Measurements from ENCODE around the gene DDX1.

Gene DDX1

GRCh38 chr2:15649561-15650255, 58.0 kb downstream of the DDX1 start:
- no peak for DNase-seq

GRCh38 chr2:15650616-15651366, 59.1 kb downstream of the DDX1 start:
- no peak for DNase-seq

- no peak for DNase-seq
These were observed 59.7 kb downstream of the DDX1 start for GRCh38 chr2:15651367-15651727.

- no peak for DNase-seq
These were observed 60.6 kb downstream of the DDX1 start for GRCh38 chr2:15652252-15652651.

GRCh38 chr2:15652801-15653200, 61.1 kb downstream of the DDX1 start:
- no peak for DNase-seq

- no peak for DNase-seq
These were observed 62.4 kb downstream of the DDX1 start for GRCh38 chr2:15653806-15654726.

- DNase-seq, result no peak
These were observed 63.0 kb downstream of the DDX1 start for GRCh38 chr2:15654727-15655073.

- no peak for DNase-seq
These were observed 63.6 kb downstream of the DDX1 start for GRCh38 chr2:15655123-15655887.

GRCh38 chr2:15656090-15656489, 64.4 kb downstream of the DDX1 start:
- DNase-seq, result no peak

GRCh38 chr2:15657759-15658158, 66.1 kb downstream of the DDX1 start:
- DNase-seq, result no peak

GRCh38 chr2:15658911-15659310, 67.2 kb downstream of the DDX1 start:
- no peak for DNase-seq

- no peak for DNase-seq
These were observed 69.0 kb downstream of the DDX1 start for GRCh38 chr2:15660491-15661294.

GRCh38 chr2:15661295-15661569, 69.6 kb downstream of the DDX1 start:
- no peak for DNase-seq

GRCh38 chr2:15662026-15662425, 70.4 kb downstream of the DDX1 start:
- DNase-seq, result no peak

GRCh38 chr2:15662579-15662978, 70.9 kb downstream of the DDX1 start:
- no peak for DNase-seq

GRCh38 chr2:15663802-15664201, 72.1 kb downstream of the DDX1 start:
- no peak for DNase-seq

- DNase-seq, result no peak
These were observed 72.8 kb downstream of the DDX1 start for GRCh38 chr2:15664273-15665066.

GRCh38 chr2:15665067-15665942, 73.6 kb downstream of the DDX1 start:
- DNase-seq, result no peak

- no peak for DNase-seq
These were observed 74.3 kb downstream of the DDX1 start for GRCh38 chr2:15665943-15666460.

All from NCI-H1436 treated with DMSO at 0.1 percent for 48 hours (cell line).